ENCODE results near the gene EN2.

The EN2 gene

DNA sequence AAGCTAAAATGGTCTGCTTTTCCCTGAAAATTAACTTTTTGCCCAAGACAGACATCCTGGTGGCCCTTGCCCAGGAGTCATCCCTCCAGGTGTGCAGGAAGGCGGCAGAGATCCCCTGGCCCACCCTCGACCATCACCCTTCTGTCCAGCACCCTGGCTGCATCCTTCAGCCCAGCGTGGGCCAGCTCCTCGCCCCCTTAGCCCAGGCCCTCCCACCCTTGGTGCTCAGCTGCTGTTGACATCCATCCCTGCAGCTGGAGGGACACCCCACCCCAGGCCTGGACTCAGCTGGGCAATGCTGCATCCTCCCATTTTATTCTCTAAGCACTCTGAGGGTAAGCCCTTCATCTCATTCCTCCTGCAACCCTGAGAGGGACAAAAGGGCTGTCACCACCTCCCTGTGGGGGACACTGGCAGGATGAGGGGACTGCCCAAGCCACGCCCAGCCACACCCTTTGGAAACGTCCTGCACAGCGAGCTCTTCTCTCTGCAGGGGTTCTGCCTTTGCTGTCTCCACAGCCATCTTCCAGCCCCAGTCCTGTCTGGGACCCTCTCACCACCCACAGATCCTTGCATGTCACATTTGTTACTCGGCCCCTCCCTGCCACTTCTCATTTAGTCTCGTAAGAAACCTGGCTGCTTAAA lies 30.7 kb downstream of the EN2 start:
- no peak for DNase-seq

DNA sequence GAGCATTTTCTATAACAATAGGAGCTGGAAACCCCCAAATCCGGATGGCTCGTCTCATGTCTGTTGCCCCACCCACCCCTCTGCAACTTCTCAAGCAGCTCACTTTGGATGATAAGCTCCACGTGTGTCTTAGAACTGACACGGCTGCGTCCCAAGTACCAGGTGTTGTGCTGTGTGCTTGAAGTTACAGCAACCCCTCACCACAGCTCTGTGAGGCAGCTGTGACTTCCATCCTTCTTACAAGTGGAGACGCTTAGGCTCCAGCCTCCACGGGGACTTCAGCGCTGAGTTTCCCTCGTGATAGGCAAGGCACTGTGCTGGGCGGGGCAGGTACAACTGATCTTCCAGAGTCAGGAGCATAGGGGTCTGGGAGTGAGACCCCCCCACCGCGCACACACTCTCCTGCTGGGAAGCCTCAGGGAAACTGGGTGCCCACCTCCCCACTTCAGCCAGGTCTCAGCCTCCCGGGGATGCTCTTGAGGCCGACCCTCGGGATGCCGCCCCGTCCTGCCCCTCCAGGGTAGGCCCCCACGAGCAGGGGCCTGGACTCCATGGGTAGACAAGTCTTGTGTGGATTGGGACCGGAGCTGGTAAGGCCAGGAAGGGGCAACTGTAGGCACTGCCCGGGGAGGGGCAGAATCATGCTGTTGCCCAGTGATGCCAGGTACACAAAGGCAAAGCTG lies 31.4 kb downstream of the EN2 start:
- no peak for DNase-seq

DNA sequence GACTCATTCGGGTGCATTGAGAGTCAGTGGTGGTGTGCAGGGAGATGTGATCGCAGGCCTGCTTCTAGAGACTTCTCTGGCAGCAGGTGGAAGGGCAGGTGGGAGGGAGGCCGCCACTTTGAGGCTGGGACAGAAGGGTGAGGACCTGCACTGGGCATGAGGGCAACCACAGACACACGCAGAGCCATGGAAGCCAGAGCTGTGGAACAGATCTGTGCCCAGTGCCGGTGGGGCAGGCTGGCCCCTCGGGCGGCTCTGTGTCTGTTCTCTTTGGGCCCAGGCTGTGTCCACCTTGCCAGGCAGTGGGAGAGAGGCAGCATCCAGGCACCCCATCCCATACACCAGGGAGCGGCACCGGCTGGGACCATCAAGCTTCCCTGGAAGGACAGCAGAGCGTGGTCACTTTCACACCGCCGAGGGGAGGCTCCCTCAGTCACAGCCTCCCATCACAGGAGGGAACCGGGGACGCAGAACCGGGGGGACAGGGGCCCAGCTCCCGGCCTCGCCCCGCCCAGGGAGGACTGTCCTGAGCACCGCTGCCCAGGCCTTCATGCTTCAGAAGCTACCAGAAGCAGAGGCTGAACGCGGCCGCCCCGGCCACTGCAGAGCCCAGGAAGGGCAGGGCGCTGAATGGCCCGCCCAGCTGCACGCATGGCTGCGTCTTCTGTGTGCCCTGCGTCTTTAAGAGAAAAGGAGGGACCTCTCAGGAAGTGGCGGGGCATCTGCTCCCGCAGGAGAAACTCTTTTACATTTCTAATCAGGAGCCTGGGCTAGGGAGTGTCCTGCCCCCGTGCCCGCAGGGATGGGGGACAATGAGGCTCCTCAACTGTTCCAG lies 32.1 kb downstream of the EN2 start:
- DNase-seq, result no peak

DNA sequence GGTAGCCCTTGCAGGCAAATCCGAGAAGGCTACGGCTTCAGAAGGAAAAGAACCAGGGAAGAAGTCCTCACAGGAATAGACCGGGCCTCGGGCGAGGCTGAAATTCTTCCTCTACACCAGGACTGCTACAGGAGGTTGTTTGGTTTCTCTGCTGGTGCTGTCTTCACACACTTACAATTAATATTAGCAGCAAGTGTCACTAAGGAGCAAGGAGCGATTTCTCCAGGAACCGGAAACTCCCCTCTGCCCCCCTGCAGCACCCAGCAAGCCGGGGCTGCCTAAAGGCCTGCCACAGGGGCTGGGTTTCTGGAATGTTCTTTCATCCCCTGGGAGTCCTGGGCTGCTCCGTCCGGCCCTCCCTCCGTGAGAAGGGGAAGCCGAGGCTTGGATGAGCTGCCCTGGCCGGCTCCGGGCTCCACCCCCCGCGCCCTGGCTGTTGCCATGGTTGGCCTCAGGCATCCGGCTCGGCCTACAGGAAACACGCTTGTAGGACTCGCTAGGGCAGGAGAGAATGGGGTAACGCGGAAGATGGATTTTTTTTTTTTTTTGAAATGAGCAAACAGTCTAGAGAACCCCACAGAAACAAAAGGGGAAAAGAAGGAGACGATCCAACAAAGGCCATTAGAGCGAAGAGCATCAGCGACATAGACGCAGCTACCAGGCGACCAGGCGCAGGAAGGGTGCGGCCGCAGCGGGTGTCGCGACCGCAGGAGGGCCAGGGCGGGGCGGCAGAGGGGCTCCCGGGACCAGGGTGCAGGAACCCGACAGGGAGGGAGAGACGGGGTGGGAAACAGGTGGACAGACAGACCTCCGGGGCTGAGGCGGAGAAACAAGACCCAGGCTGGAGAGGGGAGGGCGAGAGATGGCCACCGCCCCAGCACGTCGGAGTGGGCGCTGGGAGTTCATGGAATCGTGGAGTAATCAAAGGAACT lies 33.0 kb downstream of the EN2 start:
- DNase-seq, result peak; percentile 32

DNA sequence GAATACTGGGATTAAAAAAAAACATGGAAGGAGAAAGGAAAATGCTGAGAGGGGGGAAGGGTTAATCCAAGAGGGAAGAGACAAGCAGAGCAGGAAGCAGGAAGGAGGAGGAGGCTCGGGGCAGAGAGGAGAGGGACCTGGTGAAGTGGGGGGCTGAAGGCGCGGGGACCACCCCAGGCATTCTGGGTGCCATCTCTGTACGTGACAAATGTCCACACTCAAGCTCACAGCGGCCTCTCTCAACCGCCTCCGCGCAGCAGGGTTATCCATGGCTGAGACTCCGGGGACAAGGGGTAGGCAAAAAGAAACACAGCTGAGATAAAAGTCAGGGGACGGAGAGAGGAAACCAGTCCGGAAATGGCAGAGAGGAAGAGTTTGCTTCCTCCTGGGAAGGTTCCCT lies 33.9 kb downstream of the EN2 start:
- DNase-seq, result no peak

DNA sequence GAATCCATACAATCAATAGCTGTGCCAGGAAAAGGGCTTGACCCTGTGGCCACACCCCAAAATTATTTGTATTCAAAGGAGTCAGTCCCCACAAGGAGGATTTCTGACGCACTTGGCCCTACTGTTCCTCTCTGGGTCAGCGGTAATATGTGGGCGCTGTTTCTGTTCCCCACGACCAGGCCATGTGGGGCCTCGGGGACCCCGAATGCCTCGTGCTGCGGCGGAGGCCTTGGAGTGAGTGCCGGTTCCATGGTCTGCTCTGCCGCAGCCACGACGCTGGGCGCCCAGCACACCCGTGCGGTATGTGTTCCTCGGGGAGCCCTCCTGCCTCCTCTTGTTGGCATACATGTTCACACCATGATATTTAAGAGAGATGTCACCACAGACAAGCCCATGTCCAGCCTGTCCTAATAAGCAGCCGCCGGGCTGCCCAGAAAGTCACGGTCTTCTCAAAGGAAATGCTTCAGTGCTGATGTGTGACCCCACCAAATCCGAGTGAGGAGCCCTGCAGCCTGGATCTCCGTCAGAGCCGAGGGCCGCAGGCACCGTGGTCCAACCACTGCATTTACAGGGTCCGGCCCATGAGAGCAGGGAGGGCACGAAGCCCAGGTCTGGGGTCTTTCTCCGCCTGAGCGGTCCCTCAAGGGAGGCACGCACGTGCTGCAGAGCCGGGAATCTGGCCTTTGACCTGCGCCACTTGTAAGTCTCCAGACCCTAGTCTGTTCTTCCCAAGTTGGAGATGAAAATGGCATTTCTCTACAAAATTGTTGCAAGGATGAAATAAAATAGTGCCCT lies 36.0 kb downstream of the EN2 start:
- no peak for DNase-seq

DNA sequence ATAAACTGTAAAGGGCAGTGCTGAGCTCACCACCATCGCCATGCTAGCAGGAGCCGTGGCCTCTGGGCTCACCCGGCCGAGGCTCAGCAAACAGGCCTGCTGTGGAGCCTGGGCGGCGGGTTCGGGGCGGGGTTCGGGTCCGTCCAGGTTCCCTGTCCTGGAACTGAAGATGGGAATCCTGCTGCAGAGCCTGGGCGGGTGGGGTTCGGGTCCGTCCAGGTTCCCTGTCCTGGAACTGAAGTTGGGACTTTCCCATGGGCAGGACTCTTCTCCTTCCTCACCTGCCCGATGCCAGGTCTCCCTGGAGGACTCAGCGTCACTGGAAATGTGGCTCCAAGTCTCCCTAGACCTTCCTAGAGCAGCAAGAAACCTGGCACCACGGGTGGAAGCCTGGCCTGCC lies 36.6 kb downstream of the EN2 start:
- DNase-seq, result no peak

DNA sequence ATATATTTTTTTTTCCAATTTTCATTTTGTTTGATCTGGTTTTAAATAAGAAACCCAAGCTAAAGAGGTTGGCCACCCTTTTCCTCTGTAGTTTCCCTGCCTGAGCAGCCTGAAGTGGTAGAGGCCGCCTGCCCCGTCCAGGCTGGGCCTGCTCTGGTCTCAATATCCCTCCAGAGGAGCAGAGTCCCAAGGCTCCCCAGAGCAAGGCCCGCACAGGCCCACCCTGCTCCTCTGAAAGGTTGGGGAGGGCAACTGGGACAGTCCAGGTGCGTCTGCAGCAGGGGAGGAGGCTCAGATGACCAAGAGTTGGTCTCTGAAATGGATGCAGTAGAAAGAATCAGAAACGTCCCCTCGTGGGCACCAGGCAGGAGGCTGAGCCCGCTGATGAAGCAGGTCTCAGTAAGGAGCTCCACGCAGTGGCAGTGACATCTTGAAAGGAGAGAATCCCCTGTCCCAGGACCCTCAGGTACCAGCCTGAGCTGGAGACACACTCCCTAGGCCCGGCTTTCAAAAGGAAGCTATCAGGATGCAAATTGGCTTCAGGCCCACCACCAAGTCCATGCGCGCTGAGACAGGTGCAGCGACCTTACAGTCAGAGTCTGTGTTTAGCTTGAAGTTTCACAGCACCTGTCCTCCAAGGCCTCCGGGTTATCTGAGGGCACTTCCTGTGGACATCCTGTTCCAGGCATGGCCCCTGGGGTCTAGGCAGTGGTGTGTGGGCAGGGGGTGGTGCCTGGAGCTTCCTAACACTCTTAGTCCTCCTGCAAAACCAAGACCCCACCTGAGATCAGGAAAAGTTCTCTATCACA lies 37.7 kb downstream of the EN2 start:
- DNase-seq, result no peak

DNA sequence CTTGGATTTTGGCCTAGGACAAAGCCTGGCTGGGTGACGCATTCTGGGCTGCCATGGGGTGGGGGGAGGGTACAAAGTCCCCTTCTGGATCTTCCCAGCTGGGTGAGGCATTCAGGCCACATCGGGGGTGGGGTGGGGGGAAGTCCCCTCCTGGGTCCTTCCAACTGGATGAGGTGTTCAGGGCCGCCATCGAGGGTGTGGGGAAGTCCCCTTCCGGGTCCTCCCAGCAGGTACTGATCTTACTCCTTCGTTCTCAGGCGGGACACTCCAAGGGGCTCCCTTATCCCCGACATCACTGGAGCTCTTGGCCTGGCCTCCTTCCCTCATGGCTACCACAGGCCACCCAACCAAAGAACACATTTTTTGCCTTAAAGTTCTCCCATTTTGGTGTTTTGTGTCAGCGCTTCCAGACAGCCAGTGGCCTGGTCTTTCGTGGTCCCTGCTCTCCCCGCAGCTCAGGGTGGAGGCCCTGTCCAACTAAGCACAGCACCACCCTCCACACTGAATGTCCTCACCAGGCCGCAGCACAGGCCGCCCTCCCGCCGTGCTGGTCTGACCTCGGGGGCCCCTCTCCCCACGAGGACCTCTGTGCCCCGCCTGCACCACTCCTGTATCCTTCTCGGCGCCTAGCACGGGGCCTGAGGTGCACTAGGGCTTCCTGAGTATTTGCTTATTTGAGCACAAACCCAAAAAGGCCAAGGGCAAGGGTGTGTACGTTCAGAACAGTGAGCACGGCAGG lies 38.5 kb downstream of the EN2 start:
- no peak for DNase-seq

DNA sequence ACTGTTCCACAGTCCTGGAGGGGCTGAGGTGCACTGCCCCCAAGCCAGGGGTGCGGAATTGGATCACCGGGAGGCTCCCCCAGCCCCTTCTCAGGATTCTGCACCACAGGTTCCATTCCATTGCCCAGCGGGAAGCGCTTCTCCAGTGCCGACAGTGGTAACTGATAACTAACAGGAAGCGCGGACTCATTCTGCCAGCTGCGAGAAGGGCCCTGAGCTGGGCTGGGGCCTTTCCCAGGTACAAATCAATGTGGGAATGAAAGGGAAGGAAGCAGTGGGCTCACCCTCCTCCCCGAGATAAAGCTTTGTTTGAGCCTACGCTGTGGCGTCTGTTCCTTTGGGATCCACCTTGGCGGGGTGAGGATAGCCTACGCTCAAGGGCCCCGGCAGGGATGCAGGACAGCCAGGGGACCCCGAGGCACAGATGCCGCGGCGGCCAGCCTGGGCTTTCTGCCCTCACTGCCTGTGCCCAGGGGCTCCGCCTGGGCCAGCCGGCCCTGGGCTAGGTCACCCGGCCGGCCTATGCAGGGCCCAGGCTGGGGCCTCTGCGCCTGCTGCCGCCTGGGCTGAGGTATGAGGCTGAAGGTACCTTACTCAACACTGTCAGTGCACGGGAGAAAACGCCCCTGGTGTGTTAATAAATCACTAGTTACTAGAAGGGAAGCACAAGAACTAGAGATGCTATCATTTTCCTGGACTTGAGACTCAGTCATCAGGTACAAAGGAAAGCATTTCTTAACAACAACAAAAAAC lies 39.4 kb downstream of the EN2 start:
- DNase-seq, result no peak

DNA sequence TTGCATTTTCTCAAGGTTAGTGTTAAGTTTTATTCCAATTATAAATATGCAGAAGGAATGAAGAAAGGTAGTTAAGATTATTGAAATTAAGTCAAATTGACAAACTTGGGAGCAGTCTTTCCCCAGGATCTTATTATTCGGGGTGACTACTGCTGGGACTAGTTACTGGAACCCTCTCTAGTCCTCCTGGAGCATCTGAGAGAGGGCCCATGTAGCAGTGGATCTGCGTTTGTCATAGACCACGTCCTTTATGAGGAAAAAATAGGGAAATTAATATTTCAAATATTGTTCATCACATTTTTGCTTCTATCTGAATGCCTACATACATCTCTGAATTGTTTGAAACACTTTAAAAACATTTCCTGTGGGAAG lies 47.5 kb downstream of the EN2 start:
- no peak for DNase-seq

DNA sequence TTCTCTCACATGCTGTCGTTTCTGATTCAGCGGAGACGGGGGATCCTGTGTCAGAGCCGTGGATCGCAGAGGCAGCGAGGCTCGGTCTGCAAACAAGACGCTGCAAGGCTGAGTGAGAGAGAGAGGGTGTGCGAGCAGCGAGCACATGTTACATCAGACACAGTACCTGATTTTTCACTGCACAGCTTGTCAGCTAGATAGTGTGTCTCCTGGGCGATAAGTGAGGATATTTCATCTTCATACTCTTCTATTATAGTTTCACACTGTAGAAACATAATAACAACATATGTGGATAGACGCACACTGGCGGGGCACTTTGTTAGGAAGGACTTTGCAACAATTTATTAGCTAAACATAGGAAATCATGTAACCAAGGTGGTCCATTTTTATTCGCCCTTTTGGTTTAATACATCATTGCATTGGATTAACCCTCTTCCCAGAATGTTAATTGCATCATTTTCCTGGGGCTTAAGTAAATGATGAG lies 49.0 kb downstream of the EN2 start:
- no peak for DNase-seq

DNA sequence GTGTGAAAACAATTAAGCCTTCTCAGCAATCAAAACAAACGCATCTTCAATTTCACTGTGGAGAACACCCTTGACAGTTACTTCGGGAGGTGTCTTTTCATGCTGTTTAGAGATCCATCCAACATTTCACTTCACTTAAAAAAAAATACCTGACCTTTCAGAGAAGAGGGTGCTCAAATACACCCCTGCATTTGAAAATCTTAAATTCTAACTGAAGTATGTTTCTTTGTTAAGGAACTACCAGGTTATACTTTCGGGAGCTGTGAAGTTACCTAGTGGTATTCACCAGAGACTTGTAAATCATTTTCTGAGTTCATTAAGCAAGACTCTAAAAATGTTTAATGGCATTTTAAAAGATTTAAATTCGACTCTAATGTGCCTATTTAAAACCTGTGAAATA lies 49.6 kb downstream of the EN2 start:
- no peak for DNase-seq

DNA sequence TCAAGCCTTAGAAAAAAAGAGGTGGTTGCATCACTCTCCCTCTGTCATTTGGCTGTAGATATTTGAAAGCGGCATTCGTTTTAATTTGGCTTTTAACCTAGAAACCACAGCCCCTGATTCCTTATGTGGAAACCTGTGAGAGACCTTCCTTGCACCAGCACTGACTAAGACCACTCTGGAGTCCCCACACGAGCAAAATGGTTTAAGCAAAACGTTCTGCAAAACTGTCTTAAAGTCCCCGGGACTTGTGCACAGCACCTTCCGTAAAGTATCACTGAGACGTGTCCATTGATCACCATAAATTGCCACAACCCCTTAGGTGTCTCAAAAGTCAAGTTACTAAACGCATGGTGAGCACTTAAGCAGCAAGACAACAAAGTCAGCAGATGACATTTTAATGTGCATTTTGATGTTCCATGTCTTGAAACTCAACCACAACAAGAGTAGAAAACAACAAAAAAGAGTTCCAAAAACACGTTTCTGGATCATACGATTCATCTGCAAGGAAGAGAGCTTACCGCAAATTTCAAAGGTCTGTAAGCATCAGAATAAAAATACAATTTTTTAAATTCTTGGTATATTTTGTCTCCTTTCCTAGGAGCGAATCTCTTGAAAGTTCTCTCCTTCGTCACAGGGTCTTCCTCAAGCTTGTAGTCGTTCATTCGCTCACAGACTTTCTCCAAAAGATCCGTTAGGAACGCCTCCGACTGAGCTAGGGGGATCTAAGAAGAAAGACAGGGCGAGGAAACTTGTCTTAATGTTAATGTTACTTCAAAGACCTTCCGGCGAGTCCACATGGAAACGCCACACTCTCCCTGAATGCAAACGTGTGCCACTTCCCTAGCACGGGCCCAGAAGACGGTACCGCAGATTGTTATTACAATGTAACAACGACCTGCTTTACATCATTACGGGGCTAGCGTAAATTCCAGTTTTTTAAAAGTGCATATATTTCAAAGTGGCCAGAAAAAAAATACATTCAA lies 50.7 kb downstream of the EN2 start:
- no peak for DNase-seq

DNA sequence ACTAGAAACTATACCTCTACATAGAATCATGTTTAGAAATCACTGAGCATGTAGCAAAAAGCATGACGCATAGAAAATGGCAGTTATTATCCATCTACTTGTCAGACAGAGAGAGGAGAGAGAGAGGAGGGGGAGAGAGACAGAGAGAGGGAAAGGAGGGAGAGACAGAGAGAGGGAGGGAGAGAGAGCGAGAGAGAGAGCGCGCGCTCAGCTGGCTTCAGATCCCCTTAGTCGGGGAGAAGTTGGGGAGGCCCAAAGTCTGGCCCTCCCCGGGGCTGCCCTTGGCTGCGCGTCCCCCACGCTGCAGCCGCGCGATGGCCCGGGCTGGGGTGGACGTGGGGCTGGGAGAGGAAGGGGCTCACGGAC lies 51.4 kb downstream of the EN2 start:
- DNase-seq, result no peak

DNA sequence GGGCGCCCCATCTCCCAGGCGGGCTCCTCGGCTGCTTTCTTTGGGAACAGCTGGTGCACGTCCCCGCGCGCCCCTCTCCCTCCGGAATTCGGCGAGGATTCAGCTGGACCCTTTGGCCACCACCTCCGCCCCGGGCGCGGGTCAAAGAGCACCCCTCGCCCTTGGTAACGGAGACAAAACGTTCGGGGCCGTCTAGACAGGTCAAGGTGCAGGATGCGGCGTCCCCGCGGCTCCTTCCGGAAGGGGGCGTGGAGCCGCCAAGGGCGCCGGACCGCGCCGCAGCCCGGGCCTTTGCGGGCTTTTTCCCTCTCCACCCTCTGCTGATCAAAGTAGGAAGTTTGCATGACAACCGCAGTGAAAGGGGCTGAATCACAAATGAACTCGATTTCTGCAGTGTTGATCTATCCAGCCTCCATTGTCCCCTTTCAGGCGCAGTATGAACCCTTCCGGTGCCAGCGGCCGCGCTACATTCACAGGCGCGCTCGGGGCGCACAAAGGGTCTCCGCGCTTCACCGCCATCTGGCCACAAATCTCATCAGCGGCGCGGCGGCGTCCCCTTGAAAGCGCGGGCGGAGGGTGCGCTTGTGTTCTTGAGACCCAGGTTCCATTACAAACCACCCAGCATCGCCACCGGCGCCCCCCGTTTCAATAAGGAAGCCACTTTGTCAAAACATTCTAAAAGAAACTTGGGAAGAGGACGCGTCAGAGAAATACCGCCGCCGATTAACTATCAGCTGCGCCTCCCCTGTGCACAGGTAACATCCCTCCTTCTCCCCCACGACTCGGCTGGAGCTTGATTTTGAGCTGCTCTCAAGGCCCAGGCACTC lies 52.0 kb downstream of the EN2 start:
- DNase-seq, result no peak

DNA sequence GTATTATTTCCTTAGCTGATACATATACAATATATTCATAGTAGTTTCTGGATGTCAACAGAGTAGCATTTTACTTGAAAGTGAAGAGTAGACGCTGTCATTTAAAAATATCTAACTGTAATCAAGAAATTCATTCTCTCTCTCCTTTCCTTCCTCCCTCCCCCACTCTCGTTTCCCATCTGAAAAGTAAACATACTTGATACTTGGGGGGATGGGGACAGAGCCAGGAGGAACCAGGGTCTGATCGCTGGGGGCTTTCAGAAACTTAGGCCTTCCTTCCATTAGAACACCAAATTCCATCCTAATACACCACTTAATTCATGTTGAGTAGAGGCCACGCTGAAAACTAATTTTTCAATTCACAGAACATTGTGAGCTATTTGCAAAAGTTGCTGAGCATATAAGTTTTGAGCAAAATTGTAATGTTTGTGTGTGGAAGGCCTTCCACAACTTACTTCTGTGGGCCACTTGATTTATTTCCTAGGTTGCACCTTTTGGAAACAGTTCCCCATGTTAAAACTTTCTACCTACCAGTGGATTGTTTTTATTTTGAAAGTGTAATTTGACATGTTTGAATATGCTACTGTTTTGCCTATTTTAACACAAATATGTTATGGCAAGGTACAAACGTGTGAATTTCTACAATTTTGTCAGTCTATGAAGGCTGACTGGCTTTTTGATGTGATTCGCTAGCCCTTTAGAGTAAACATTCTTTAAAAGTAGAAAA lies 53.2 kb downstream of the EN2 start:
- DNase-seq, result no peak
